ENCODE results near the gene DSTN.

Gene DSTN

GRCh38 chr20:17573463-17573862 lies 3.6 kb downstream of the DSTN start:
- Histone ChIP-seq H3K9ac (ENCODE audit: low read length in 5 of 5) (peak overlapping the region in 1 of 5 donors; percentile 29), H3K4me3 (ENCODE audit: low read depth in 1 of 5, low read length in 5 of 5) (no peak overlapping the region), H3K9me3 (ENCODE audit: control insufficient read depth in 5 of 5, low read length in 5 of 5) (no peaks in the 10 kb centered on the region), H3K27me3 (ENCODE audit: control insufficient read depth in 5 of 5, insufficient read depth in 4 of 5, low read length in 5 of 5) (no peaks in the 10 kb centered on the region), H3K27ac (ENCODE audit: low read depth, low read length) (peak overlapping the region; percentile 9), H3K36me3 (ENCODE audit: control insufficient read depth in 5 of 5, insufficient read depth in 5 of 5, low read length in 5 of 5) (no peaks in the 10 kb centered on the region), H3K4me1 (ENCODE audit: control insufficient read depth in 5 of 5, insufficient read depth in 5 of 5, low read length in 5 of 5) (peaks cover 5 to 39% (median 32%) of the 10 kb centered on the region in 5 donors)

GRCh38 chr20:17576215-17576614 lies 6.3 kb downstream of the DSTN start:
- Histone ChIP-seq H3K9me3 (ENCODE audit: control insufficient read depth in 5 of 5, low read length in 5 of 5) (no peaks in the 10 kb centered on the region), H3K4me1 (ENCODE audit: control insufficient read depth in 5 of 5, insufficient read depth in 5 of 5, low read length in 5 of 5) (peaks cover 5 to 35% (median 30%) of the 10 kb centered on the region in 5 donors), H3K27ac (ENCODE audit: low read depth, low read length) (no peak overlapping the region), H3K27me3 (ENCODE audit: control insufficient read depth in 5 of 5, insufficient read depth in 4 of 5, low read length in 5 of 5) (no peaks in the 10 kb centered on the region), H3K36me3 (ENCODE audit: control insufficient read depth in 5 of 5, insufficient read depth in 5 of 5, low read length in 5 of 5) (no peaks in the 10 kb centered on the region), H3K4me3 (ENCODE audit: low read depth in 1 of 5, low read length in 5 of 5) (no peak overlapping the region), H3K9ac (ENCODE audit: low read length in 5 of 5) (no peak overlapping the region)

- no peaks in the 10 kb centered on the region for H3K27me3 ChIP-seq (ENCODE audit: control insufficient read depth in 5 of 5, insufficient read depth in 4 of 5, low read length in 5 of 5)
- H3K4me1 ChIP-seq (ENCODE audit: control insufficient read depth in 5 of 5, insufficient read depth in 5 of 5, low read length in 5 of 5) = peaks cover 0 to 9% (median 5%) of the 10 kb centered on the region in 5 donors
- H3K4me3 ChIP-seq (ENCODE audit: low read depth in 1 of 5, low read length in 5 of 5) = no peak overlapping the region
- H3K36me3 ChIP-seq (ENCODE audit: control insufficient read depth in 5 of 5, insufficient read depth in 5 of 5, low read length in 5 of 5) = no peaks in the 10 kb centered on the region
- no peak overlapping the region for H3K9ac ChIP-seq (ENCODE audit: low read length in 5 of 5)
- H3K9me3 ChIP-seq (ENCODE audit: control insufficient read depth in 5 of 5, low read length in 5 of 5) = no peaks in the 10 kb centered on the region
- no peak overlapping the region for H3K27ac ChIP-seq (ENCODE audit: low read depth, low read length)
Observed at GRCh38 chr20:17579369-17580039, 9.6 kb downstream of the DSTN start.

DNA sequence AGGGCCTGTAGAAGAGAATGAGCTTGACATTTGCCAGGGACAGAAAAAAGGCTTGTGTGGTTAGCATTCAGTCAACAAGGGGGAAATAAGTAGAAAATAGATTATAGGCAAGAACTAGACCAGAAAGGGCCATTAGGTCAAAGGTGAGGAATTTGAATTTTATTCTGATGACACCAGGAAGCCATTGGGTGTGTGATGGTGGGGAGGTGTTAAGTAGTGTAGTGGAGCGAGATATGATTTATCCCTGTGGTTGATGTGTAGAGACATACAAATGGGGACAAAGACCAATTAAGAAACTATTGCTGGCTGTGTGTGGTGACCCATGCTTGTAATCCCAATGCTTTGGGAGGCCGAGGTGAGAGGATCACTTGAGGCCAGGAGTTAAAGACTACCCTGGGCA lies 11.0 kb downstream of the DSTN start:
- H3K4me1 ChIP-seq (ENCODE audit: control insufficient read depth in 5 of 5, insufficient read depth in 5 of 5, low read length in 5 of 5) = peaks cover 0 to 9% (median 5%) of the 10 kb centered on the region in 5 donors

GRCh38 chr20:17583126-17583525 lies 13.3 kb downstream of the DSTN start:
- no peaks in the 10 kb centered on the region for H3K27me3 ChIP-seq (ENCODE audit: control insufficient read depth in 5 of 5, insufficient read depth in 4 of 5, low read length in 5 of 5)
- no peaks in the 10 kb centered on the region for H3K9me3 ChIP-seq (ENCODE audit: control insufficient read depth in 5 of 5, low read length in 5 of 5)
- H3K27ac ChIP-seq (ENCODE audit: low read depth, low read length) = no peak overlapping the region
- H3K36me3 ChIP-seq (ENCODE audit: control insufficient read depth in 5 of 5, insufficient read depth in 5 of 5, low read length in 5 of 5) = no peaks in the 10 kb centered on the region
- H3K4me3 ChIP-seq (ENCODE audit: low read depth in 1 of 5, low read length in 5 of 5) = no peak overlapping the region
- H3K9ac ChIP-seq (ENCODE audit: low read length in 5 of 5) = no peak overlapping the region
- H3K4me1 ChIP-seq (ENCODE audit: control insufficient read depth in 5 of 5, insufficient read depth in 5 of 5, low read length in 5 of 5) = peaks cover 0 to 7% (median 6%) of the 10 kb centered on the region in 5 donors

More for the DNA sequence above, 11.0 kb downstream of the DSTN start:
- Histone ChIP-seq H3K27me3 (ENCODE audit: control insufficient read depth in 5 of 5, insufficient read depth in 4 of 5, low read length in 5 of 5) (no peaks in the 10 kb centered on the region), H3K27ac (ENCODE audit: low read depth, low read length) (no peak overlapping the region), H3K9me3 (ENCODE audit: control insufficient read depth in 5 of 5, low read length in 5 of 5) (no peaks in the 10 kb centered on the region), H3K4me3 (ENCODE audit: low read depth in 1 of 5, low read length in 5 of 5) (no peak overlapping the region), H3K36me3 (ENCODE audit: control insufficient read depth in 5 of 5, insufficient read depth in 5 of 5, low read length in 5 of 5) (no peaks in the 10 kb centered on the region), H3K9ac (ENCODE audit: low read length in 5 of 5) (no peak overlapping the region)

- H3K9ac ChIP-seq (ENCODE audit: low read length in 5 of 5) = no peak overlapping the region
- H3K9me3 ChIP-seq (ENCODE audit: control insufficient read depth in 5 of 5, low read length in 5 of 5) = no peaks in the 10 kb centered on the region
- H3K4me3 ChIP-seq (ENCODE audit: low read depth in 1 of 5, low read length in 5 of 5) = no peak overlapping the region
- peaks cover 0 to 9% (median 6%) of the 10 kb centered on the region in 5 donors for H3K4me1 ChIP-seq (ENCODE audit: control insufficient read depth in 5 of 5, insufficient read depth in 5 of 5, low read length in 5 of 5)
- H3K36me3 ChIP-seq (ENCODE audit: control insufficient read depth in 5 of 5, insufficient read depth in 5 of 5, low read length in 5 of 5) = no peaks in the 10 kb centered on the region
- H3K27me3 ChIP-seq (ENCODE audit: control insufficient read depth in 5 of 5, insufficient read depth in 4 of 5, low read length in 5 of 5) = no peaks in the 10 kb centered on the region
- no peak overlapping the region for H3K27ac ChIP-seq (ENCODE audit: low read depth, low read length)
Observed at GRCh38 chr20:17584689-17585088, 14.8 kb downstream of the DSTN start.

DNA sequence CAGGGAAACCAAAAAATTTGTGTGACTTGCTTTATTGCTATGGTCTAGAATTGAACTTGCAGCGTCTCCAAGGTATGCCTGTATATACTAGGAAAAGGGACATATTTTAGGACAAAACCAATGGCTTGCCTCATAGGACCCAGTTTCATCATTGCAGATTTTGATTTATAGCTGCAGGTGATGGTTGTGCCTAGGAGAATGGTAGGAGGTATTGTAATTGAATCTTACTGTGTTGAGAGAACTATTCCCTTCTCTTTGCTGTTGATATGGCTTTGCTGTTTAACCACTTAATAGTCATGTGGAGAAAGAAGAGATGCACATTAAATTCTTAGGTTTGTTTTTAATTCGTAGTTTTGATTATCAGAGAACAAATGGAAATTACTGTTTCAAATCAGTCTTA lies 16.4 kb downstream of the DSTN start:
- Histone ChIP-seq H3K27me3 (ENCODE audit: control insufficient read depth in 5 of 5, insufficient read depth in 4 of 5, low read length in 5 of 5) (no peaks in the 10 kb centered on the region), H3K9me3 (ENCODE audit: control insufficient read depth in 5 of 5, low read length in 5 of 5) (no peaks in the 10 kb centered on the region), H3K9ac (ENCODE audit: low read length in 5 of 5) (no peak overlapping the region), H3K4me3 (ENCODE audit: low read depth in 1 of 5, low read length in 5 of 5) (no peak overlapping the region), H3K27ac (ENCODE audit: low read depth, low read length) (no peak overlapping the region), H3K4me1 (ENCODE audit: control insufficient read depth in 5 of 5, insufficient read depth in 5 of 5, low read length in 5 of 5) (peaks cover 0 to 7% (median 0%) of the 10 kb centered on the region in 5 donors), H3K36me3 (ENCODE audit: control insufficient read depth in 5 of 5, insufficient read depth in 5 of 5, low read length in 5 of 5) (no peaks in the 10 kb centered on the region)

GRCh38 chr20:17587148-17587547 lies 17.3 kb downstream of the DSTN start:
- no peak overlapping the region for H3K4me3 ChIP-seq (ENCODE audit: low read depth in 1 of 5, low read length in 5 of 5)
- H3K36me3 ChIP-seq (ENCODE audit: control insufficient read depth in 5 of 5, insufficient read depth in 5 of 5, low read length in 5 of 5) = peaks cover 0 to 2% (median 0%) of the 10 kb centered on the region in 5 donors
- peaks cover 0 to 7% (median 0%) of the 10 kb centered on the region in 5 donors for H3K4me1 ChIP-seq (ENCODE audit: control insufficient read depth in 5 of 5, insufficient read depth in 5 of 5, low read length in 5 of 5)

DNA sequence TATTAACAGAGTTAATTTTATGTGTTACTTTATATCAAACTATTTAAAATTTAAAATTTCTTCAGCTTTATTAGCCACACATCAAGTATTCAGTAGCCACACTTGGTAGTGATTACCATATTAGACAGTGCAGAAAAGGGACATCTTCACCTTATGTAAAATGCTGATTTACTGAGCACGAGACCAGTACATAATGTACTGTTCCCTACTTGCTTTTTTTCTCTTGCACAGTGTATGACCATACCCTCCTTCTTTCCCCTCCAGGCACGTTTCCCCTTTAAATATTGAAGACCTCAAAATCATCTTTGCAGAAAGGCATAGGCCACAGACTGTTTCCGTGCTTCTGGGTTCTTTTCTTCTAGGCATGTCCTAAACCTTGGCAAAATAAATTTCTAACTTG lies 17.9 kb downstream of the DSTN start:
- Histone ChIP-seq H3K27me3 (ENCODE audit: control insufficient read depth in 5 of 5, insufficient read depth in 4 of 5, low read length in 5 of 5) (no peaks in the 10 kb centered on the region), H3K4me1 (ENCODE audit: control insufficient read depth in 5 of 5, insufficient read depth in 5 of 5, low read length in 5 of 5) (peaks cover 0 to 7% (median 0%) of the 10 kb centered on the region in 5 donors), H3K4me3 (ENCODE audit: low read depth in 1 of 5, low read length in 5 of 5) (no peak overlapping the region), H3K27ac (ENCODE audit: low read depth, low read length) (no peak overlapping the region), H3K36me3 (ENCODE audit: control insufficient read depth in 5 of 5, insufficient read depth in 5 of 5, low read length in 5 of 5) (peaks cover 0 to 2% (median 0%) of the 10 kb centered on the region in 5 donors), H3K9ac (ENCODE audit: low read length in 5 of 5) (no peak overlapping the region), H3K9me3 (ENCODE audit: control insufficient read depth in 5 of 5, low read length in 5 of 5) (no peaks in the 10 kb centered on the region)

More at GRCh38 chr20:17587148-17587547, 17.3 kb downstream of the DSTN start:
- H3K9me3 ChIP-seq (ENCODE audit: control insufficient read depth in 5 of 5, low read length in 5 of 5) = no peaks in the 10 kb centered on the region
- H3K27me3 ChIP-seq (ENCODE audit: control insufficient read depth in 5 of 5, insufficient read depth in 4 of 5, low read length in 5 of 5) = no peaks in the 10 kb centered on the region
- H3K9ac ChIP-seq (ENCODE audit: low read length in 5 of 5) = no peak overlapping the region
- H3K27ac ChIP-seq (ENCODE audit: low read depth, low read length) = no peak overlapping the region

DNA sequence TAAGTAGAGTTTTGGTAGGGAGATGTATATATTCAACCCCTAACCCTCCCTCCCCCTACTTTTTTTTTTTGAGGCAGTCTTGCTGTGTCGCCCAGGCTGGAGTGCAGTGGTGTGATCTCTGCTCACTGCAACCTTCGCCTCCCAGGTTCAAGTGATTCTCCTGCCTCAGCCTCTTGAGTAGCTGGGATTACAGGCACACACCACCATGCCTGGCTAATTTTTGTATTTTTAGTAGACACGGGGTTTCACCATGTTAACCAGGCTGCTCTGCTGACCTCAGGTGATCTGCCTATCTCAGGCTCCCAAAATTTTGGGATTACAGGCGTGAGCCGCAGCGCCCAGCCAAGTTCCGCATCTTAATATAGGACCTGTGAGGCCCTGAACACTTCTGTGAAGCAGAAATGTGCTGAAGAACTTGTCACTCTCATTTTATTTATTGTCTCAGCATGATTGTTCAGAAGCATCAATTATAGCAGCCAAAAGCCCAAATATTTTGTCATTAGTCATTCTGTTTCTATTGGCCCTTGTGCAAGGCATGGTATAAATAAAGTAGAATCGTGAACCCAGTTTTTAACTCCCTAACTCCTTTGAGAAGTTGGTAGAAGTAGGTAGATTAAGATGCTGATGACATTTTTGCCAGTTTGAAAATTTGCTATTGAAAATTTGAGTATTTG lies 19.4 kb downstream of the DSTN start:
- Histone ChIP-seq H3K27ac (ENCODE audit: low read depth, low read length) (no peak overlapping the region), H3K4me1 (ENCODE audit: control insufficient read depth in 5 of 5, insufficient read depth in 5 of 5, low read length in 5 of 5) (peaks cover 0 to 11% (median 5%) of the 10 kb centered on the region in 5 donors), H3K9me3 (ENCODE audit: control insufficient read depth in 5 of 5, low read length in 5 of 5) (no peaks in the 10 kb centered on the region), H3K27me3 (ENCODE audit: control insufficient read depth in 5 of 5, insufficient read depth in 4 of 5, low read length in 5 of 5) (no peaks in the 10 kb centered on the region), H3K36me3 (ENCODE audit: control insufficient read depth in 5 of 5, insufficient read depth in 5 of 5, low read length in 5 of 5) (peaks cover 0 to 2% (median 0%) of the 10 kb centered on the region in 5 donors), H3K4me3 (ENCODE audit: low read depth in 1 of 5, low read length in 5 of 5) (no peak overlapping the region), H3K9ac (ENCODE audit: low read length in 5 of 5) (no peak overlapping the region)
